Measurements from ENCODE around the gene POU6F2. TPM values are rescaled to one million over a fixed set of nuclear protein-coding genes. Genes with fewer than 3 reads are reported as not detected.

The POU6F2 gene
- total and polyA plus RNA-seq, 2 of the 4 experiments (the other 2 are of a cell fraction): not detected

DNA sequence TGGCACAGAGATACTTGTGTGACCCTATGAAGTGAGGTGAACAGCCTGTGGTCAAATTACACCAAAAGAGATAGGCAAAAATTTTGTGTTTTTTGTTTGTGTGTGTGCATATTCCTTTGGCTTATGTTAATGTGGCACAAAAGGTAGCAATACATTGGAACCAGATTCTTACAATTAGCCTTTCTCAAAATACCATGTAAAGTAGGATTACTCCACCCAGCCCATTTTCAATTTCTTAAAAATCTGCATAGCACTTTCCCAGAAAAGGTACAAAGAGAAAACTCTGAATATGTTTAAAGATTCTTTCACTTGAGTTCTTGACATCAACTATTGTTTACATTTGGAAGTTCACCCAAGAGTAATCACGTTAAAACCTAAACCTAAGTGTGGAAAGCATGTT is 431.2 kb downstream of the POU6F2 start:
- H2AFZ ChIP-seq (replicated peaks; ENCODE audit: low read length, poor library complexity): no peak overlapping the region
- H3K4ac ChIP-seq (ENCODE audit: low read depth, low read length): no peak overlapping the region
- ATAC-seq (ENCODE audit: low read depth): no peak
- no peak overlapping the region for H2BK120ac ChIP-seq (ENCODE audit: low read depth, low read length)
- H2AK9ac ChIP-seq (replicated peaks; ENCODE audit: low read depth, low read length, poor library complexity): no peak overlapping the region
- H3K27me3 ChIP-seq (ENCODE audit: control insufficient read depth, insufficient read depth, low read length): no peaks in the 10 kb centered on the region; the same call in 1 of the 2 replicates
- H4K91ac ChIP-seq (ENCODE audit: insufficient read depth, low read depth, low read length): no peak overlapping the region
- H3K18ac ChIP-seq (ENCODE audit: low read depth, low read length): no peak overlapping the region
- no peak overlapping the region for H3K23ac ChIP-seq (ENCODE audit: low read depth, low read length)
- no peaks in the 10 kb centered on the region for H3K9me3 ChIP-seq (ENCODE audit: control insufficient read depth, insufficient read depth, low read length)
- no peak overlapping the region for H3K4me3 ChIP-seq (ENCODE audit: insufficient read depth, low read depth, low read length)
- in situ Hi-C loops (cut with MboI; ENCODE audit: low sequenced_read_pairs): no loop called here
- H3K56ac ChIP-seq (ENCODE audit: extremely low read depth, insufficient read depth, low read length): no peak overlapping the region
- no peak for DNase-seq
- dilution Hi-C loops (cut with HindIII; ENCODE audit: low sequenced_read_pairs, unreplicated experiment): no loop called here
- CTCF ChIA-PET: no interaction called here
- TF ChIP-seq FOS (IDR thresholded peaks at IDR 0.05; ENCODE audit: low read depth, low read length): no peak
- no peak for TF ChIP-seq NFE2L2 (IDR thresholded peaks at IDR 0.05; ENCODE audit: low read depth, low read length)
- TF ChIP-seq, protein P1, sequence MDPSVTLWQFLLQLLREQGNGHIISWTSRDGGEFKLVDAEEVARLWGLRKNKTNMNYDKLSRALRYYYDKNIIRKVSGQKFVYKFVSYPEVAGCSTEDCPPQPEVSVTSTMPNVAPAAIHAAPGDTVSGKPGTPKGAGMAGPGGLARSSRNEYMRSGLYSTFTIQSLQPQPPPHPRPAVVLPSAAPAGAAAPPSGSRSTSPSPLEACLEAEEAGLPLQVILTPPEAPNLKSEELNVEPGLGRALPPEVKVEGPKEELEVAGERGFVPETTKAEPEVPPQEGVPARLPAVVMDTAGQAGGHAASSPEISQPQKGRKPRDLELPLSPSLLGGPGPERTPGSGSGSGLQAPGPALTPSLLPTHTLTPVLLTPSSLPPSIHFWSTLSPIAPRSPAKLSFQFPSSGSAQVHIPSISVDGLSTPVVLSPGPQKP (IDR thresholded peaks at IDR 0.05; ENCODE audit: borderline replicate concordance, low read depth, low read length): no peak
- no peak for TF ChIP-seq MAFK (IDR thresholded peaks at IDR 0.05; ENCODE audit: low read depth, low read length)
- TF ChIP-seq, protein P2, sequence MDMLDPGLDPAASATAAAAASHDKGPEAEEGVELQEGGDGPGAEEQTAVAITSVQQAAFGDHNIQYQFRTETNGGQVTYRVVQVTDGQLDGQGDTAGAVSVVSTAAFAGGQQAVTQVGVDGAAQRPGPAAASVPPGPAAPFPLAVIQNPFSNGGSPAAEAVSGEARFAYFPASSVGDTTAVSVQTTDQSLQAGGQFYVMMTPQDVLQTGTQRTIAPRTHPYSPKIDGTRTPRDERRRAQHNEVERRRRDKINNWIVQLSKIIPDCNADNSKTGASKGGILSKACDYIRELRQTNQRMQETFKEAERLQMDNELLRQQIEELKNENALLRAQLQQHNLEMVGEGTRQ (IDR thresholded peaks at IDR 0.05; ENCODE audit: low read depth, low read length): no peak
- TF ChIP-seq RCOR1 (IDR thresholded peaks at IDR 0.05; ENCODE audit: insufficient replicate concordance, low read length): no peak
- TF ChIP-seq CHD1 (IDR thresholded peaks at IDR 0.05; ENCODE audit: low read depth, low read length): no peak
- TF ChIP-seq MAZ (IDR thresholded peaks at IDR 0.05; ENCODE audit: borderline replicate concordance, low read depth, low read length): no peak
- TF ChIP-seq, protein P3, sequence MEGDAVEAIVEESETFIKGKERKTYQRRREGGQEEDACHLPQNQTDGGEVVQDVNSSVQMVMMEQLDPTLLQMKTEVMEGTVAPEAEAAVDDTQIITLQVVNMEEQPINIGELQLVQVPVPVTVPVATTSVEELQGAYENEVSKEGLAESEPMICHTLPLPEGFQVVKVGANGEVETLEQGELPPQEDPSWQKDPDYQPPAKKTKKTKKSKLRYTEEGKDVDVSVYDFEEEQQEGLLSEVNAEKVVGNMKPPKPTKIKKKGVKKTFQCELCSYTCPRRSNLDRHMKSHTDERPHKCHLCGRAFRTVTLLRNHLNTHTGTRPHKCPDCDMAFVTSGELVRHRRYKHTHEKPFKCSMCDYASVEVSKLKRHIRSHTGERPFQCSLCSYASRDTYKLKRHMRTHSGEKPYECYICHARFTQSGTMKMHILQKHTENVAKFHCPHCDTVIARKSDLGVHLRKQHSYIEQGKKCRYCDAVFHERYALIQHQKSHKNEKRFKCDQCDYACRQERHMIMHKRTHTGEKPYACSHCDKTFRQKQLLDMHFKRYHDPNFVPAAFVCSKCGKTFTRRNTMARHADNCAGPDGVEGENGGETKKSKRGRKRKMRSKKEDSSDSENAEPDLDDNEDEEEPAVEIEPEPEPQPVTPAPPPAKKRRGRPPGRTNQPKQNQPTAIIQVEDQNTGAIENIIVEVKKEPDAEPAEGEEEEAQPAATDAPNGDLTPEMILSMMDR (conservative IDR thresholded peaks at IDR 0.05; ENCODE audit: low read depth, low read length): no peak
- TF ChIP-seq SMC3 (IDR thresholded peaks at IDR 0.05; ENCODE audit: low read depth, low read length): no peak
- no peak for TF ChIP-seq BHLHE40 (IDR thresholded peaks at IDR 0.05; ENCODE audit: low read depth, low read length)
- no peak for TF ChIP-seq RFX5 (IDR thresholded peaks at IDR 0.05; ENCODE audit: low read depth, low read length)
- TF ChIP-seq CEBPB (IDR thresholded peaks at IDR 0.05; ENCODE audit: low read depth, low read length): no peak
- no peak for TF ChIP-seq POLR2A (IDR thresholded peaks at IDR 0.05; ENCODE audit: low read depth, low read length)
- TF ChIP-seq MXI1 (IDR thresholded peaks at IDR 0.05; ENCODE audit: borderline replicate concordance, low read depth, low read length): no peak
- TF ChIP-seq RAD21 (IDR thresholded peaks at IDR 0.05; ENCODE audit: low read length): no peak
- H3K9ac ChIP-seq (ENCODE audit: low read depth, low read length): no peak overlapping the region
- H2BK5ac ChIP-seq (ENCODE audit: low read depth, low read length, poor library complexity, severe bottlenecking): no peak overlapping the region
- no peak overlapping the region for H4K8ac ChIP-seq (ENCODE audit: low read depth in 2 of 2, low read length in 2 of 2)
- no peaks in the 10 kb centered on the region for H3K4me1 ChIP-seq (ENCODE audit: control insufficient read depth, insufficient read depth, low read length)
- no peak overlapping the region for H2AK5ac ChIP-seq (ENCODE audit: low read depth, low read length)
- H3K36me3 ChIP-seq (ENCODE audit: control insufficient read depth, insufficient read depth, low read length): no peaks in the 10 kb centered on the region
- no peak overlapping the region for H3K4me2 ChIP-seq (ENCODE audit: low read depth, low read length)
- no CpG with 5 or more reads among the region's 1 CpG for WGBS, 2 experiments (ENCODE audit: extremely low coverage in 2 of 2, insufficient read length in 1 of 2)
- no peak overlapping the region for H2BK20ac ChIP-seq (ENCODE audit: low read depth, low read length)
- no peak overlapping the region for H4K5ac ChIP-seq (ENCODE audit: low read depth, low read length)
- no TSS peak for BruUV-seq (replicated peaks)
- no peaks in the 10 kb centered on the region for H3K79me1 ChIP-seq (ENCODE audit: low read depth in 1 of 2, low read length in 2 of 2)
- no peaks in the 10 kb centered on the region for H3K9me1 ChIP-seq (ENCODE audit: insufficient read depth, low read length)
- POLR2A ChIA-PET (ENCODE audit: unreplicated experiment): no interaction called here
- no peak overlapping the region for H3K14ac ChIP-seq (replicated peaks; ENCODE audit: low read depth, low read length)
- H4K20me1 ChIP-seq (ENCODE audit: insufficient read depth, low read length): no peaks in the 10 kb centered on the region
- no peak overlapping the region for H2BK15ac ChIP-seq (ENCODE audit: low read depth, low read length)
- intact Hi-C loops (cut with micrococcal nuclease): no loop called here
- H3K27ac ChIP-seq (ENCODE audit: insufficient read depth, low read length): no peak overlapping the region

Measured in IMR-90 (cell line).